B cell (primary cell): ENCODE data around the gene RBP4. TPM values are rescaled to one million over a fixed set of nuclear protein-coding genes. Genes with fewer than 3 reads are reported as not detected.

ENCODE experiments used
- ATAC-seq: fragments of 200-7000 bp; cut with Tn5 transposase; one replicate; pipeline ENCODE4 v1.10.0; 2021; ENCODE audit warnings: low read depth, mild to moderate bottlenecking, moderate number of reproducible peaks, moderate library complexity
- CTCF ChIA-PET: fragments of 350-600 bp; sonication (Branson Sonifier 250); formaldehyde crosslinking; loops from one replicate; lab custom pipeline; 2021; ENCODE audit warnings: antibody characterized with exemption, inconsistent platforms; lab: Charles Lee
- POLR2A ChIA-PET: fragments of 350-600 bp; sonication (Branson Sonifier 250); formaldehyde crosslinking; loops from one replicate; lab custom pipeline; 2021; ENCODE audit warnings: antibody characterized with exemption; lab: Charles Lee
- DNase-seq: peaks from one replicate; pipeline ENCODE4 v3.0.0; 2013
- H2AFZ ChIP-seq: 2 replicates; pipeline ENCODE4 v1.6.1; 2012; ENCODE audit warnings: mild to moderate bottlenecking, low read depth, low read length; ENCODE audit not compliant: insufficient read depth, poor library complexity, severe bottlenecking
- H3K27ac ChIP-seq, 2 donors: 1 replicate in 1 of 2; 2 replicates in 1 of 2; pipeline ENCODE4 v1.5.1; 2012 to 2013; ENCODE audit warnings: low read length in 2 of 2, mild to moderate bottlenecking in 2 of 2, moderate library complexity in 1 of 2
- H3K27me3 ChIP-seq, 4 experiments: fragments of 200-600 bp in 1 of 4; sonication (generic) in 1 of 4; replicated peaks in 1 of 4; 1 replicate in 2 of 4; 2 replicates in 2 of 4; pipeline versions ENCODE4 v1.6.1 to v1.7.0; 2013 to 2016; ENCODE audit warnings: low read length in 3 of 4, mild to moderate bottlenecking in 2 of 4, mixed read lengths in 1 of 4, moderate library complexity in 1 of 4; ENCODE audit not compliant: insufficient read depth in 4 of 4, control insufficient read depth in 3 of 4; ENCODE audit errors: control extremely low read depth in 1 of 4
- H3K36me3 ChIP-seq, 2 experiments: replicated peaks in 1 of 2; 1 replicate in 1 of 2; 2 replicates in 1 of 2; pipeline versions ENCODE4 v1.6.1 to v1.7.1; 2013; ENCODE audit warnings: low read length in 1 of 2; ENCODE audit not compliant: insufficient read depth in 2 of 2, control insufficient read depth in 1 of 2; ENCODE audit errors: control extremely low read depth in 1 of 2, extremely low read depth in 1 of 2
- H3K4me1 ChIP-seq, 2 donors: fragments of 200-600 bp in 1 of 2; sonication (generic) in 1 of 2; 1 replicate in 1 of 2; 2 replicates in 1 of 2; pipeline versions ENCODE4 v1.5.1 to v1.6.1; 2013 to 2017; ENCODE audit warnings: low read length in 2 of 2; ENCODE audit not compliant: control insufficient read depth in 2 of 2, insufficient read depth in 2 of 2
- H3K4me2 ChIP-seq: replicated peaks from 2 replicates; pipeline ENCODE3; 2012; ENCODE audit warnings: mild to moderate bottlenecking, low read depth, low read length; ENCODE audit not compliant: poor library complexity, severe bottlenecking
- H3K4me3 ChIP-seq, 5 experiments: fragments of 200-600 bp in 1 of 5; sonication (generic) in 1 of 5; 1 replicate in 3 of 5; 2 replicates in 2 of 5; pipeline versions ENCODE4 v1.5.1 to v1.7.0; 2011 to 2016; ENCODE audit warnings: low read length in 4 of 5, mild to moderate bottlenecking in 4 of 5, low read depth in 2 of 5, control low read depth in 1 of 5, moderate library complexity in 1 of 5; ENCODE audit not compliant: insufficient read depth in 1 of 5; ENCODE audit errors: control extremely low read depth in 1 of 5, extremely low read depth in 1 of 5
- H3K79me2 ChIP-seq: fragments of 200-600 bp; sonication (generic); one replicate; pipeline ENCODE4 v1.6.0; 2016; ENCODE audit warnings: low read length; ENCODE audit not compliant: control insufficient read depth, insufficient read depth
- H3K9ac ChIP-seq: fragments of 200-600 bp; sonication (generic); 2 replicates; pipeline ENCODE4 v1.6.1; 2017; ENCODE audit warnings: mild to moderate bottlenecking, low read length, moderate library complexity
- H3K9me3 ChIP-seq, 3 donors: one replicate each; pipeline versions ENCODE4 v1.6.1 to v1.7.1; 2013; ENCODE audit warnings: low read length in 2 of 3; ENCODE audit not compliant: control insufficient read depth in 2 of 3, insufficient read depth in 1 of 3; ENCODE audit errors: control extremely low read depth in 1 of 3
- H4K20me1 ChIP-seq: 2 replicates; pipeline ENCODE4 v1.6.0; 2012; ENCODE audit warnings: mild to moderate bottlenecking, low read length; ENCODE audit not compliant: insufficient read depth, control insufficient read depth, poor library complexity, severe bottlenecking
- H3K27ac Mint-ChIP-seq: one replicate; pipeline ENCODE4 v1.8.0; 2021; ENCODE audit warnings: mixed read lengths
- H3K27me3 Mint-ChIP-seq: one replicate; pipeline ENCODE4 v1.8.0; 2021; ENCODE audit warnings: mixed read lengths
- H3K4me1 Mint-ChIP-seq: one replicate; pipeline ENCODE4 v1.8.0; 2021; ENCODE audit warnings: mixed read lengths
- H3K4me3 Mint-ChIP-seq: one replicate; pipeline ENCODE4 v1.8.0; 2021; ENCODE audit warnings: mixed read lengths
- H3K9me3 Mint-ChIP-seq: one replicate; pipeline ENCODE4 v1.8.0; 2022; ENCODE audit warnings: mixed read lengths; ENCODE audit not compliant: insufficient read depth
- CTCF ChIP-seq: fragments of 200-600 bp; IDR thresholded peaks from one replicate; pipeline ENCODE4 v1.8.0; 2022; ENCODE audit warnings: antibody characterized with exemption, mild to moderate bottlenecking
- EZH2 ChIP-seq: IDR thresholded peaks from 2 replicates; pipeline ENCODE4 v1.6.1; 2012; ENCODE audit warnings: borderline replicate concordance, low read depth, mild to moderate bottlenecking, moderate library complexity, low read length; ENCODE audit not compliant: insufficient read depth, poor library complexity, severe bottlenecking
- WGBS: methylation state at CpG from one replicate; pipeline ENCODE4 v1.1.5; 2013; ENCODE audit warnings: missing lambda C conversion rate; ENCODE audit not compliant: insufficient coverage; 5-methylcytosine and 5-hydroxymethylcytosine counted together
- intact Hi-C: fragments of 100-400 bp; cut with micrococcal nuclease; formaldehyde crosslinking; loops from one replicate; pipeline ENCODE4 v1.10.0; 2022
- polyA plus RNA-seq: library from polyadenylated mRNA; depleted of rRNA; stranded (reverse); fragments of >200 nt; gene quantifications from 2 replicates; pipeline ENCODE4 v1.2.3, GENCODE V29; 2012
- total RNA-seq, 2 donors: library from RNA; stranded (reverse); fragments of 120-200 nt in 1 of 2; gene quantifications; 1 replicate in 1 of 2; 2 replicates in 1 of 2; pipeline versions ENCODE4 v1.2.3 to v1.2.4, GENCODE V29; 2013 to 2022

Gene RBP4
- total and polyA plus RNA-seq, 2 donors (not counting 1 experiment from before 2014, with no cell fraction given): not detected

- DNase-seq: no peak
- Mint-ChIP-seq H3K9me3 (peaks cover 6% of the 10 kb centered on the region), H3K4me1 (no peaks in the 10 kb centered on the region), H3K27ac (no peak overlapping the region), H3K4me3 (no peak overlapping the region), H3K27me3 (peaks cover 26% of the 10 kb centered on the region)
- ChIA-PET CTCF (no interaction called here), POLR2A (no interaction called here)
- 82% methylated on average over 1 of the region's 3 CpGs for WGBS
- no peak for ATAC-seq
- Histone ChIP-seq H3K27ac (no peak overlapping the region), H3K9me3 (peaks cover 0 to 8% (median 6%) of the 10 kb centered on the region in 3 donors), H3K79me2 (no peaks in the 10 kb centered on the region), H3K4me2 (no peak overlapping the region), H3K4me1 (no peaks in the 10 kb centered on the region), H3K36me3 (no peaks in the 10 kb centered on the region), H3K27me3 (no peaks in the 10 kb centered on the region), H3K9ac (no peak overlapping the region), H2AFZ (no peak overlapping the region), H4K20me1 (no peaks in the 10 kb centered on the region), H3K4me3 (no peak overlapping the region)
- TF ChIP-seq EZH2 (no peak), CTCF (no peak)
- intact Hi-C loops: no loop called here
Observed at GRCh38 chr10:93579985-93580711, 20.9 kb downstream of the RBP4 start.

GRCh38 chr10:93579089-93579488, 21.9 kb downstream of the RBP4 start:
- H3K27me3 ChIP-seq: no peaks in the 10 kb centered on the region
- ChIA-PET POLR2A (no interaction called here), CTCF (no interaction called here)
- H4K20me1 ChIP-seq: no peaks in the 10 kb centered on the region
- H3K27me3 Mint-ChIP-seq: peaks cover 30% of the 10 kb centered on the region
- intact Hi-C loops: no loop called here
- no peaks in the 10 kb centered on the region for H3K36me3 ChIP-seq
- ATAC-seq: no peak
- no peak overlapping the region for H3K27ac Mint-ChIP-seq
- no peak overlapping the region for H3K9ac ChIP-seq
- no peak overlapping the region for H3K4me3 Mint-ChIP-seq
- no peaks in the 10 kb centered on the region for H3K4me1 Mint-ChIP-seq
- H3K4me2 ChIP-seq: no peak overlapping the region
- H3K79me2 ChIP-seq: no peaks in the 10 kb centered on the region
- no peak for DNase-seq
- peaks cover 0 to 8% (median 6%) of the 10 kb centered on the region in 3 donors for H3K9me3 ChIP-seq
- TF ChIP-seq CTCF: no peak
- H3K9me3 Mint-ChIP-seq: peaks cover 6% of the 10 kb centered on the region
- no peak overlapping the region for H3K27ac ChIP-seq
- 97% methylated on average over 3 of the region's 7 CpGs for WGBS
- no peaks in the 10 kb centered on the region for H3K4me1 ChIP-seq
- H2AFZ ChIP-seq: no peak overlapping the region
- no peak overlapping the region for H3K4me3 ChIP-seq
